HG03342 (cell line): ENCODE results near the gene SPAG6.
"Not testable (repeated sequence)": the region's sequence is repeated elsewhere in the genome, so short reads cannot be mapped to it uniquely, and the experiment has no call there.

Experiments
- ATAC-seq: cut with Tn5 transposase; IDR thresholded peaks from one replicate; pipeline ENCODE4 v1.9.1; 2021; ENCODE audit warnings: mild to moderate bottlenecking, moderate library complexity; ENCODE audit not compliant: unreplicated experiment

Gene SPAG6

DNA sequence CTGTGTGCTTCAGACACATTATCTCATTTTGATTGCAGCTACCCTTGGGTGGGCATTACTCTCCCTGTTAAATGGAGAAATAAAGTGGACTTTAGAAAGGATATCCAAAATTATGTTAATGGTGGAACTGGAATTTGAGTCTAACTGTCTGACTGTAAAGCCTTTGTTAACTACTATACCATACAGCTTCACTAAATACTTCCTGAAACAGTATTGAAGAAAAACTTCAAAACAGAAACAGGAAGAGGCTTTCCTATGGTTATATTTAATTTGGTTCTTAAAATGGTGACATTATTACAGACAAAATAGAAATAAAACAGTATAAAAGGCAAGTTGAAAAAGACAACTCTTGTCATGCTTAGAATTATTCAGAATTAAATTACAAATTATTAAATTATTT, 25.0 kb downstream of the SPAG6 start:
- ATAC-seq, result no peak

DNA sequence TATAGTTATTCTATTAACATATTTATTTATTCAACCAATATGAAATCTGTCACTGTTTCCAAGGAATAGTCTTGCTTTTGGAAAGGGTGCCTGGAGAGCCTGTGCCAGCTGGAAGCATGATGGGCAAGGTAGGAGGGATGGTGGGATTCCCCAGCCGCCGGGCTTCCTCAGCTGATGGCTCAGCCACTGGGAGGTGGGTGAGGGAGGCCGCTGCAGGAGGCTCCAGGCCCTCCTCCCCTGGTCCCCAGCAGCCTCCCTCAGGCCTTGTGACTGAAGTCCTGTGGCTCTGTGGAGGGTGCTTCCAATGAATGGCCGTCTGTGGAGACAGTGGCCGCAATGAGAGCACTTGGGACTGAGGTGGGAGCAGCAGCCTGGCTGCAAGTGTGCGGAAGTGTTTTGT, 27.0 kb downstream of the SPAG6 start:
- no peak for ATAC-seq

DNA sequence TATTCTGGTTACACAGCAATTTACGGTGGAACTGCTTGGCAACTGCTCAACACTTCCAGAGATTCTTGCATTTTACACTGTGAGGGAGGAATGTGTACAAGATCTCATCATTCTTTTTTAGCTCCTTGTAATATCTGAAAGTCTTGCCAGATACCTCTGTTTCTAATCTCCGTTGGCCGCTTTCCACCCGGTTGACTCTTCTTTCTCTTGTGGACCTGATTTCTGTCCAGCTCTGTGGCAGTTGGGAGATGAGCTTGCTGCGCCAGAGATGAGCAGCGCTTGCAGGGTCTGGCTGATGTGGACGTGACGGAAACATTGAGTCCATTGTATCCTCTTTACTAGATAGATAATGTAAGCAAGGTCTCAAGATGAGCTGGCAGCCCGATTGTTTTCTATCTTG, 27.6 kb downstream of the SPAG6 start:
- no peak for ATAC-seq

DNA sequence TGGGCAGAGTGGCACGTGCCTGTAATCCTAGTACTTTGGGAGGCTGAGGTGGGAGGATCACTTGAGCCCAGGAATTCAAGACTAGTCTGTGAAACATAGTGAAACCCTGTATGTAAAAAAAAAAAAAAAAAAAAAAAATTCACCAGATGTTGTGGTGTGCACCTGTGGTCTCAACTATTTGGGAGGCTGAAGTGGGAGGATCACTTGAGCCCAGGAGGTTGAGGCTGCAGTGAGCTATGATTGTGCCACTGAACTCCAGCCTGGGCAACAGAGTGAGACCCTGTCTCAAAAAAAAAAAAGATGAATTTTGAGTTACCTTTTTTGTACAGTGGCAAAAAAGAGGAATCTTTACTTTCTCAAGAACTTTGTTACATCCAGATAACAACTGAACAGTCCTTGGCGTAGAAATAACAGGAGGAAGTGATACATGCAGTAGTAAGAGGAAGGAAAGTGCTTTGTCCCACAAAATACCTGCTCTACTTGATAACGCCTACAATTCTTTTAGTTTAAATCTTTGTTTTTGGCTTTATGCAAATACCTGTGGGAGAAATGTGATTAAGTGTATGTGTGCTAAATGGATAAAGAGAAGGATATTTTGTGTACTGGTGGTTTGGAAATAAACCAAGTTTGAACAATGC, 29.3 kb downstream of the SPAG6 start:
- ATAC-seq, result no peak

GRCh38 chr10:22379059-22379458, 33.8 kb downstream of the SPAG6 start:
- peak; percentile 68 for ATAC-seq

DNA sequence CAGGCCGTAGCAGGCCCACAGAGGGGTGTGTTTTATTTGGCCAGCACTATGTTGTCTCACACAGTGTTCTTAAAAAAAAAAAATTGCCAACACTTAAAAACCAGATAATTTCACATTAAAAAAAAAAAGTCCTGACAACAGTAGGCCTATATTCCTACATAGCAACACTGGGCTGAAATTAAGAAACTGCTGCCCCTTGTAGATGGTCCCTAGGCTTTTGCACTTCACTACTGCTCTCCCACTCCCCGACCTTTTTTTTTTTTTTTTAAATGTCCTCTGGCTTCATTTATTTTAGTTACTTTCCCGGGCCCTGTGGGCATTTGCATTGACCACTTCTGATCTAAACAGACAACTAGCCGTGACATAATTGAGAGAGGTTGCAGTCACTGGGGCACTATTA, 36.0 kb downstream of the SPAG6 start:
- no peak for ATAC-seq

- ATAC-seq, result no peak
These were observed 41.2 kb downstream of the SPAG6 start for GRCh38 chr10:22386503-22386902.

- ATAC-seq, result no peak
These were observed 44.7 kb downstream of the SPAG6 start for GRCh38 chr10:22389856-22390589.

DNA sequence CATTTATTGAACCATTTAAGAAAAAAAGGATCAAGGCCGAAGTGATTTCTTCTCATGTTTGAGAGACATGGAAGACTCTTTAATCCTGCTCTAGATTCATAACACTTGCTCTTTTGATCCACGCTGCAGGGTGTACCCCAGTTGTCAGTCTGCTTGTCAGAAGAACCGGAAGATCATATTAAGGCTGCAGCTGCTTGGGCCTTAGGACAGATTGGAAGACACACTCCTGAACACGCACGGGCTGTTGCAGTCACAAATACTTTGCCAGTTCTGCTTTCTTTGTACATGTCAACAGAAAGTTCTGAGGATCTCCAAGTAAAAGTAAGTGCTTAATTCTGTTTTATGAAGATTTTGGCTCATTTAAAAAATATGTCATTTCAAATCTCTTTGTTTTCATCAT, 46.3 kb downstream of the SPAG6 start:
- no peak for ATAC-seq

- not testable (repeated sequence) for ATAC-seq
These were observed 50.9 kb downstream of the SPAG6 start for GRCh38 chr10:22396195-22396594.

DNA sequence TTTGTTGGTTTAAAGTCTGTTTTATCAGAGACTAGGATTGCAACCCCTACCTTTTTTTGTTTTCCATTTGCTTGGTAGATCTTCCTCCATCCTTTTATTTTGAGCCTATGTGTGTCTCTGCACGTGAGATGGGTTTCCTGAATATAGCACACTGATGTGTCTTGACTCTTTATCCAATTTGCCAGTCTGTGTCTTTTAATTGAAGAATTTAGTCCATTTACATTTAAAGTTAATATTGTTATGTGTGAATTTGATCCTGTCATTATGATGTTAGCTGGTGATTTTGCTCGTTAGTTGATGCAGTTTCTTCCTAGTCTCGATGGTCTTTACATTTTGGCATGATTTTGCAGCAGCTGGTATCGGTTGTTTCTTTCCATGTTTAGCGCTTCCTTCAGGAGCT, 61.6 kb downstream of the SPAG6 start:
- not testable (repeated sequence) for ATAC-seq

- ATAC-seq, result no peak
These were observed 65.1 kb downstream of the SPAG6 start for GRCh38 chr10:22410394-22410793.

DNA sequence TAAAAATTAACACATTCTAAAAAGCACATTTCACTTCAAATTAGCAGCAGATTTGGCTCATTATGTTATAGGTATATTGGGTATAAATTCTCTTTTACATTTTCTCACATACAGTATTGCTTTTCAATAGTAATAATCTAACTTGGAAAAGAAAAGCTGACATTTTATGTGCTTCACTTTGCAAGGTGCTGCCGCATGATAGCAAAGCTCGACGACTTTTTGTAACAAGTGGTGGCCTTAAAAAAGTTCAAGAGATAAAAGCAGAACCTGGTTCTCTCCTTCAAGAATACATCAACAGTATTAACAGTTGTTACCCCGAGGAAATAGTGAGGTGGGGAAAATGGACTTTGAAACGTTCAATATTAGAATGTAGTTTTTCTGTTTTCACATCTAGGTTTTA, 65.5 kb downstream of the SPAG6 start:
- no peak for ATAC-seq

GRCh38 chr10:22414146-22414545, 68.8 kb downstream of the SPAG6 start:
- no peak for ATAC-seq

DNA sequence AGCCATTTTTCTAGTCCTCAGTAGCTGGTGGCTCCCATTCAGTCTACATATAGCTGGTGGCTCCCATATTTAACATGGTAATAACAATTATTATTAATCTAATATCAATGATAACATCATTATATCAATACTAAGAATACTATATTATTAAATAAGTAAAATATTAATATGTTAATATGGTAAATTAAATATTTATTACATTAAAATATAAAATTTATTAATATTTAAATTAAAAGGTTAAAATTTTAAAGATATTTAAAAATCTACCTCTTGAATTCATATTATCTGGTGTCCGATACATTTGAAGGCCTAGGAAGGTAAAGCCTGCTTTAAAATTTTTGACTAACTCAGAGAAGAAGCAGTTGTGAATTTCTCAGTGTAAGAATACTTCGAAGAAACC, 69.8 kb downstream of the SPAG6 start:
- no peak for ATAC-seq

DNA sequence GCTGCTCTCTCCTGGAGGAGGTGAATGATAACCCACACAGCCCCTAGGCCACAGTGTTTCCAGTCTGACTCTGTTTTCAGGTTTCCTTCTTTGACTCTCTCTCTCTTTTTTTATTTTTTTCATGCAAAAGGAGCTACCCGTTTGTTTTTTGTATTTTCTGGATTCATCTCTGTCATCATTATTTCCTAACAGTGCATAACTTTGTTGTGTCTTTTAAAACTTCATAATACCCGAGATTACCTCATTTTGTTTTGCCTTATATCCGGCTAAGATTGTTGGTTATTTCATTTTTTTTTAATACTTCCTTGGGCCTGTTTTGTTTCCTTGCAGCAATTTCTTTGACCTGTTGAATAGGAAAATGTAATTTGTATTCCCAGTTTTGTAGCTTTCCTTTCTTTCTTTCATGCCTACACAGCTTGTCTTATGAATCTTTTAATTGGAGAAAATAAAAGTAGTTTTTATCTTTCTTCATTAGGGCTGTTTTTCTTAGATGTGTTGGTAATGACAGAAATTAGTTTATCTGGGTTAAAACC, 72.5 kb downstream of the SPAG6 start:
- ATAC-seq, result no peak

DNA sequence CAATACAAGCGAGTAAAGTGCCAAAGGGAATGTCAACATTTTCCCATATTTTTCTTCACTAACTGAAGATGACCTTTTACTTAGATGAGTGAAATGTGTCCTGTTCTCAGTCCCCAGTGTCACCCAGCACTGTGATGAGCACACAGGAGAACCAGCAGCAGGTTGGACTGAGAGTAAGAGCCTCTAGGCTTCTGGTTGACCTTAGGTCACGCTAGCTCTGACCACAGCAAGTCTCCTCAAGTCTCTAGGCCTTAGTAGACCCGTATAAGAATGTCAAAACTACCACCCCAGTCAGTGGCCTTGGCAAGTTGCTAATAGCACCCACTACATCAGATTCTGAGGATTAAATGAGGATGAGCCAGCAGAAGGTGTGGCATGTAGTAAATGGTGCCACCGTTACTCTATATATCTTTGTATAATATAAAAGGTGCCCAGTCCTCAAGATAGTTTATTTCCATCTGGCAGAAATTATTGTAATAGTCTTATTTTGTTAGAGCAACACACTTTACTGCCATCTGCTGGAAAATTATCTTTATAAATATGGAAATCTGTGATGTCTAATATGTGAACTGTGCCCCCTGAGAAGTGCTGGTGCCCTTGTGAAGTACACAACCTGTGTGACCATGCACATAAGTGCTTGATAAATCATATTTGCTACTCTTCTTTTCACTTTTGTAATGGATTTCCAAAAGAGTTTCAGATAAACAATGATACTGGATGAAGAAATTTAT, 75.7 kb downstream of the SPAG6 start:
- ATAC-seq, result no peak

DNA sequence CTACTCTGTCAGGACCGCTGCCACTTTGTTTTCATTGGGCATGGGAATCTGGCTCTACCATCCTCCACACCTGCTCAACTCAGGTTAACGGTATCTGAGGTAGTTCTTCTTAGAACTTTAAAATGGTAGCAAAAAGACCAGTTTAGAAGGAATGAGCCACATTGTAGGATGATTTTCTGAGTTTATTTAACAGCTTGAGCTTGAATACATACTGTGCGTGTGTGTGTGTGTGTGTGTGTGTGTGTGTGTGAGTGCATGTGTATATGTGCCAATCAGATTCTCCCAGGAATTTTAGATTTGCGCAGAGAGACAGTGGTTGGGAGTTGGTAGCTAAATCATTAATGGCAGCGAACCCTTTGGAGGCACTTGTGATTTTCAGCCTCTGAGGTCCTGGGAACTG, 81.4 kb downstream of the SPAG6 start:
- no peak for ATAC-seq

GRCh38 chr10:22427101-22427500, 81.8 kb downstream of the SPAG6 start:
- no peak for ATAC-seq

DNA sequence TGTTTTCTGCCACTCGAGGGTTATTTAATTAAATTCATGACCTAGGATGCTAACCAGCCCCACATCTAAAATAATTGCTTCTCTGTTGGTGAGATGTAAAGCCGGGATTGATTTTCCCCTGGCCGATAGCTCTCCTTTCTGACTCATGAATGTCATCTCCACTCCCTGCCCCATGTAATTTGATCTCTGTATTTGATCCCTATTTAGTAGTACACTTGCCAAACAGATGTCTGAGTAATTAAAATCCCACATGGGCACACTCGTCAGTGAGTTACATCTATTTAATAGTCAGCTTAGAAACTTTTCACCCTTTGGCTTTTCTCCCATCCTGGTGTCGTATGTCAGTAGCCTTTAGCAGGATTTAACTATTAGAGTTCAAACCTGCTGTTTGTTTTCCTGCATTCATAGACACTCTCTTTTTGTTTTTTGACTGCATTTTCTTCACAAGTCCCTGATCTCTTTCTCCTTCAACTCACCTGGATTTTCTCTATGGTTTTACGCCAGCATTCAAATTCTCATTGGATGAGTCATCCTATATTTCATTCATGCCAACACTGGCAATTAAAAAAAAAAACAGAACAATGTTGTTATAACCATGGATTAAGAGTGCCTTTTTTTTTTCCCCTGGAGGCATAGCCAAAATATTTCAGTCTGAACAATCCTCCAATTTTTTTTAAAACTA, 82.7 kb downstream of the SPAG6 start:
- ATAC-seq, result no peak

GRCh38 chr10:22429146-22429545, 83.8 kb downstream of the SPAG6 start:
- ATAC-seq, result no peak
